Neuronal stem cell (in vitro differentiated cells): ENCODE data around the gene LCLAT1.
A peak's percentile ranks its signal among the peaks of the same experiment; 100 is the strongest.

Experiments used
- DNase-seq: peaks from one replicate; pipeline ENCODE4 v3.0.0-alpha.2; 2013; ENCODE audit warnings: low spot score
- H2AFZ ChIP-seq: one replicate; pipeline ENCODE4 v1.6.1; 2013; ENCODE audit warnings: mild to moderate bottlenecking, low read length, inconsistent platforms
- H2AK5ac ChIP-seq: 2 replicates; pipeline ENCODE4 v1.6.1; 2013; ENCODE audit warnings: low read depth, mild to moderate bottlenecking, inconsistent platforms, low read length, moderate library complexity, mixed read lengths
- H2BK120ac ChIP-seq: 2 replicates; pipeline ENCODE4 v1.6.1; 2013; ENCODE audit warnings: low read depth, mild to moderate bottlenecking, inconsistent platforms, low read length, moderate library complexity, mixed read lengths
- H2BK12ac ChIP-seq: one replicate; pipeline ENCODE4 v1.6.1; 2013; ENCODE audit warnings: low read length, inconsistent platforms
- H2BK15ac ChIP-seq: 2 replicates; pipeline ENCODE4 v1.6.1; 2013; ENCODE audit warnings: mild to moderate bottlenecking, low read length, inconsistent platforms, mixed read lengths
- H2BK5ac ChIP-seq: one replicate; pipeline ENCODE4 v1.6.1; 2013; ENCODE audit warnings: inconsistent platforms, mild to moderate bottlenecking, low read length, moderate library complexity
- H3K14ac ChIP-seq: one replicate; pipeline ENCODE4 v1.6.1; 2013; ENCODE audit warnings: low read length, inconsistent platforms
- H3K18ac ChIP-seq: 2 replicates; pipeline ENCODE4 v1.6.1; 2013; ENCODE audit warnings: low read length, inconsistent platforms
- H3K23ac ChIP-seq: 2 replicates; pipeline ENCODE4 v1.6.1; 2013; ENCODE audit warnings: low read depth, mild to moderate bottlenecking, mixed read lengths, low read length, inconsistent platforms; ENCODE audit not compliant: poor library complexity
- H3K27ac ChIP-seq: replicated peaks from 3 replicates; pipeline ENCODE4 v1.5.1; 2013; ENCODE audit warnings: low read length, inconsistent platforms
- H3K27me3 ChIP-seq, 3 experiments: 2 replicates each; pipeline ENCODE4 v1.6.1; 2013; ENCODE audit warnings: low read length in 3 of 3, mild to moderate bottlenecking in 2 of 3, inconsistent platforms in 1 of 3, low read depth in 1 of 3, mixed read lengths in 1 of 3, moderate library complexity in 1 of 3; ENCODE audit not compliant: control insufficient read depth in 3 of 3, insufficient read depth in 3 of 3
- H3K36me3 ChIP-seq, 2 donors: replicated peaks in 1 of 2; 2 replicates each; pipeline ENCODE4 v1.6.1; 2013; ENCODE audit warnings: low read length in 2 of 2; ENCODE audit not compliant: control insufficient read depth in 2 of 2, insufficient read depth in 2 of 2
- H3K4ac ChIP-seq: 2 replicates; pipeline ENCODE4 v1.6.1; 2013; ENCODE audit warnings: inconsistent platforms, mild to moderate bottlenecking, low read length, moderate library complexity
- H3K4me1 ChIP-seq, 2 donors: 1 replicate in 1 of 2; 2 replicates in 1 of 2; pipeline ENCODE4 v1.6.1; 2013; ENCODE audit warnings: low read length in 2 of 2, low read depth in 1 of 2; ENCODE audit not compliant: control insufficient read depth in 2 of 2, insufficient read depth in 1 of 2
- H3K4me2 ChIP-seq: one replicate; pipeline ENCODE4 v1.6.1; 2013; ENCODE audit warnings: mild to moderate bottlenecking, low read length, inconsistent platforms; ENCODE audit not compliant: insufficient read depth, poor library complexity, severe bottlenecking
- H3K4me3 ChIP-seq, 2 donors: 2 replicates each; pipeline ENCODE4 v1.5.1; 2013; ENCODE audit warnings: low read length in 2 of 2, mild to moderate bottlenecking in 2 of 2, inconsistent platforms in 1 of 2, moderate library complexity in 1 of 2
- H3K79me1 ChIP-seq: one replicate; pipeline ENCODE4 v1.6.1; 2013; ENCODE audit warnings: low read depth, mild to moderate bottlenecking, inconsistent platforms, low read length, moderate library complexity
- H3K9ac ChIP-seq: one replicate; pipeline ENCODE4 v1.6.1; 2013; ENCODE audit warnings: mild to moderate bottlenecking, low read depth, low read length, inconsistent platforms; ENCODE audit not compliant: poor library complexity
- H3K9me3 ChIP-seq, 2 donors: replicated peaks in 1 of 2; 2 replicates each; pipeline versions ENCODE3 to v1.6.1; 2013; ENCODE audit warnings: low read length in 2 of 2, mild to moderate bottlenecking in 2 of 2, inconsistent platforms in 1 of 2, low read depth in 1 of 2, mixed read lengths in 1 of 2, moderate library complexity in 1 of 2; ENCODE audit not compliant: control insufficient read depth in 2 of 2, insufficient read depth in 1 of 2
- H4K8ac ChIP-seq: one replicate; pipeline ENCODE4 v1.6.1; 2013; ENCODE audit warnings: low read depth, mild to moderate bottlenecking, inconsistent platforms, low read length, moderate library complexity
- H4K91ac ChIP-seq: one replicate; pipeline ENCODE4 v1.6.1; 2013; ENCODE audit warnings: low read length, low read depth, mild to moderate bottlenecking, inconsistent platforms; ENCODE audit not compliant: poor library complexity
- WGBS, 2 donors: extraction: QIAGEN DNeasy Blood & Tissue Kit; methylation state at CpG; one replicate each; pipeline ENCODE4 v1.1.7; 2013; ENCODE audit warnings: missing lambda C conversion rate in 2 of 2, mixed read lengths in 1 of 2; ENCODE audit not compliant: insufficient read length in 2 of 2, insufficient replicate concordance in 1 of 2; ENCODE audit errors: extremely low coverage in 2 of 2; 5-methylcytosine and 5-hydroxymethylcytosine counted together

The LCLAT1 gene

GRCh38 chr2:30680121-30680520 is 233.1 kb downstream of the LCLAT1 start:
- no peak overlapping the region for H2BK120ac ChIP-seq
- no peak overlapping the region for H2AK5ac ChIP-seq
- H3K4me1 ChIP-seq, result no peaks in the 10 kb centered on the region
- peaks cover 0 to 3% of the 10 kb centered on the region in 2 donors for H3K9me3 ChIP-seq
- H3K36me3 ChIP-seq, result no peaks in the 10 kb centered on the region
- H3K4me2 ChIP-seq, result no peak overlapping the region
- no peak overlapping the region for H2BK5ac ChIP-seq
- no peak overlapping the region for H3K18ac ChIP-seq
- H3K4ac ChIP-seq, result no peak overlapping the region
- H2AFZ ChIP-seq, result no peak overlapping the region
- no peak overlapping the region for H3K27ac ChIP-seq
- H3K27me3 ChIP-seq, result peaks cover 0 to 5% (median 2%) of the 10 kb centered on the region in 3 experiments
- WGBS, 2 donors, result no CpG with 5 or more reads among the region's 3 CpGs
- H2BK12ac ChIP-seq, result no peak overlapping the region
- H3K14ac ChIP-seq, result no peak overlapping the region
- H3K4me3 ChIP-seq, result no peak overlapping the region
- DNase-seq, result no peak
- no peak overlapping the region for H4K8ac ChIP-seq
- H2BK15ac ChIP-seq, result no peak overlapping the region
- no peak overlapping the region for H3K23ac ChIP-seq
- peaks cover 2% of the 10 kb centered on the region for H3K79me1 ChIP-seq
- no peak overlapping the region for H4K91ac ChIP-seq
- H3K9ac ChIP-seq, result no peak overlapping the region

GRCh38 chr2:30681022-30681421 is 234.0 kb downstream of the LCLAT1 start:
- no peak overlapping the region for H3K23ac ChIP-seq
- H3K27me3 ChIP-seq, result peaks cover 0 to 5% (median 2%) of the 10 kb centered on the region in 3 experiments
- H2AK5ac ChIP-seq, result peak overlapping the region; percentile 51
- no peak overlapping the region for H2BK5ac ChIP-seq
- H4K91ac ChIP-seq, result no peak overlapping the region
- H3K36me3 ChIP-seq, result no peaks in the 10 kb centered on the region
- no peak overlapping the region for H2BK12ac ChIP-seq
- no CpG with 5 or more reads among the region's 4 CpGs for WGBS, 2 donors
- no peak for DNase-seq
- H3K9me3 ChIP-seq, result peaks cover 0 to 3% of the 10 kb centered on the region in 2 donors
- no peak overlapping the region for H3K4me3 ChIP-seq
- no peaks in the 10 kb centered on the region for H3K4me1 ChIP-seq
- H3K14ac ChIP-seq, result no peak overlapping the region
- no peak overlapping the region for H3K18ac ChIP-seq
- no peak overlapping the region for H3K4ac ChIP-seq
- no peak overlapping the region for H4K8ac ChIP-seq
- no peak overlapping the region for H3K4me2 ChIP-seq
- H2BK120ac ChIP-seq, result no peak overlapping the region
- H3K79me1 ChIP-seq, result peaks cover 2% of the 10 kb centered on the region
- no peak overlapping the region for H3K27ac ChIP-seq
- no peak overlapping the region for H3K9ac ChIP-seq
- H2BK15ac ChIP-seq, result no peak overlapping the region
- H2AFZ ChIP-seq, result no peak overlapping the region

GRCh38 chr2:30683236-30683956 is 236.3 kb downstream of the LCLAT1 start:
- no peaks in the 10 kb centered on the region for H3K79me1 ChIP-seq
- no peak overlapping the region for H2BK120ac ChIP-seq
- DNase-seq, result no peak
- H3K4me2 ChIP-seq, result no peak overlapping the region
- H3K9me3 ChIP-seq, result peaks cover 0 to 3% of the 10 kb centered on the region in 2 donors
- peaks cover 0 to 5% (median 2%) of the 10 kb centered on the region in 3 experiments for H3K27me3 ChIP-seq
- H2BK12ac ChIP-seq, result no peak overlapping the region
- H2BK15ac ChIP-seq, result no peak overlapping the region
- no peak overlapping the region for H3K27ac ChIP-seq
- H4K8ac ChIP-seq, result no peak overlapping the region
- H2BK5ac ChIP-seq, result no peak overlapping the region
- no peak overlapping the region for H2AFZ ChIP-seq
- H4K91ac ChIP-seq, result no peak overlapping the region
- no peak overlapping the region for H3K4me3 ChIP-seq
- H3K23ac ChIP-seq, result no peak overlapping the region
- H3K36me3 ChIP-seq, result no peaks in the 10 kb centered on the region
- H3K18ac ChIP-seq, result no peak overlapping the region
- H3K14ac ChIP-seq, result no peak overlapping the region
- no peak overlapping the region for H3K9ac ChIP-seq
- H2AK5ac ChIP-seq, result peak overlapping the region; percentile 10
- H3K4me1 ChIP-seq, result no peaks in the 10 kb centered on the region
- no CpG with 5 or more reads among the region's 8 CpGs for WGBS, 2 donors
- H3K4ac ChIP-seq, result no peak overlapping the region

- Histone ChIP-seq H3K79me1 (no peaks in the 10 kb centered on the region), H2BK12ac (no peak overlapping the region), H3K9me3 (peaks cover 0 to 3% of the 10 kb centered on the region in 2 donors), H3K18ac (no peak overlapping the region), H3K27ac (no peak overlapping the region), H3K27me3 (peaks cover 0 to 5% (median 2%) of the 10 kb centered on the region in 3 experiments), H3K9ac (no peak overlapping the region), H2BK15ac (no peak overlapping the region), H2BK5ac (no peak overlapping the region), H2AK5ac (no peak overlapping the region), H2AFZ (no peak overlapping the region), H4K8ac (no peak overlapping the region), H3K4me1 (no peaks in the 10 kb centered on the region), H3K14ac (no peak overlapping the region), H3K4me3 (no peak overlapping the region), H2BK120ac (no peak overlapping the region), H3K4me2 (no peak overlapping the region), H4K91ac (no peak overlapping the region), H3K36me3 (no peaks in the 10 kb centered on the region), H3K23ac (no peak overlapping the region), H3K4ac (no peak overlapping the region)
- WGBS, 2 donors, result no CpG with 5 or more reads among the region's 8 CpGs
- no peak for DNase-seq
Measured at GRCh38 chr2:30684026-30684425, 237.0 kb downstream of the LCLAT1 start.
